ENCODE results near the gene CLEC9A. TPM values are rescaled to one million over a fixed set of nuclear protein-coding genes. Genes with fewer than 3 reads are reported as not detected.

The CLEC9A gene
- total RNA-seq, 4 donors from 2014 or later, result not detected

DNA sequence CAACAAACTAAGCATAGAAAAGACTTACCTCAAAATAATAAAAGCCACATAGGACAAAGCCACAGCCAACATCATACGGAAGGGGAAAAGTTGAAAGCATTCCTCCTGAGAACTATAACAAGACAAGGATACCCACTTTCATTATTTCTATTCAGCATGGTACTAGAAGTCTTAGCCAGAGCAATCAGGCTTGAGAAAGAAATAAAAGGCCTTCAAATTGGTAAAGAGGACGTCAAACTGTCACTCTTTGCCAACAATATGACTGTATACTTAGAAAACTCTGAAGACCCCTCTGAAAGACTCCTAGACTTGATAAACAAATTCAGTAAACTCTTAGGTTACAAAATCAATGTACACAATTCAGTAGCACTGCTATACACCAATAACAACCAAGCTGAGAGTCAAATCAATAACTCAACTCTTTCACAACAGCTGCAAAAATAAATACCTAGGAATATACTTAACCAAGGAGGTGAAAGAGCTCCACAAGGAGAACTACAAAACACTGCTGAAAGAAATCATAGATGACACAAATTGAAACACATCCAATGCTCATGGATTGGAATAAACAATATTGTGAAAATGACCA, 79.9 kb downstream of the CLEC9A start:
- TF ChIP-seq, protein P1, sequence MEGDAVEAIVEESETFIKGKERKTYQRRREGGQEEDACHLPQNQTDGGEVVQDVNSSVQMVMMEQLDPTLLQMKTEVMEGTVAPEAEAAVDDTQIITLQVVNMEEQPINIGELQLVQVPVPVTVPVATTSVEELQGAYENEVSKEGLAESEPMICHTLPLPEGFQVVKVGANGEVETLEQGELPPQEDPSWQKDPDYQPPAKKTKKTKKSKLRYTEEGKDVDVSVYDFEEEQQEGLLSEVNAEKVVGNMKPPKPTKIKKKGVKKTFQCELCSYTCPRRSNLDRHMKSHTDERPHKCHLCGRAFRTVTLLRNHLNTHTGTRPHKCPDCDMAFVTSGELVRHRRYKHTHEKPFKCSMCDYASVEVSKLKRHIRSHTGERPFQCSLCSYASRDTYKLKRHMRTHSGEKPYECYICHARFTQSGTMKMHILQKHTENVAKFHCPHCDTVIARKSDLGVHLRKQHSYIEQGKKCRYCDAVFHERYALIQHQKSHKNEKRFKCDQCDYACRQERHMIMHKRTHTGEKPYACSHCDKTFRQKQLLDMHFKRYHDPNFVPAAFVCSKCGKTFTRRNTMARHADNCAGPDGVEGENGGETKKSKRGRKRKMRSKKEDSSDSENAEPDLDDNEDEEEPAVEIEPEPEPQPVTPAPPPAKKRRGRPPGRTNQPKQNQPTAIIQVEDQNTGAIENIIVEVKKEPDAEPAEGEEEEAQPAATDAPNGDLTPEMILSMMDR (IDR thresholded peaks at IDR 0.05; ENCODE audit: low read depth), result no peak

DNA sequence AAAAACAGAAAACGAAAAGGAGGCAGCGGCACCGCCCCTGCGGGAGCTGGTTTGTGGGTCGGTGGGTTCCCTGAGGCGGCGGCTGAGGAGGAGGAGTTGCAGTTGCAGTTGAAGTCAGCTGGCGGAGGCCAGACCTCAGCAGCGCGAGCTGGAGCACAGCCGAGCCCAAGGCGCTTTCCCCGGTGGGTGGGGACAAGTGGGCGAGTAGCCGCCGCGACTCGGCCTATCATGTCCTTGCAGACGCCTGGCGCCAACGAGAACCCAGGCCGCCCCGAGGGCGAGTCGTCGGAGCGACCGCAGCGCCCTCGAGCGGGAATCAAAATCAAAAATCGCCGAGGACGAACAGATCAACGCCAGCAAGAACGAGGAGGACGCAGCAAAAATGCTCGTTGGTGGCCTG, 81.0 kb downstream of the CLEC9A start:
- TF ChIP-seq, protein P1 (IDR thresholded peaks at IDR 0.05; ENCODE audit: low read depth), result no peak

DNA sequence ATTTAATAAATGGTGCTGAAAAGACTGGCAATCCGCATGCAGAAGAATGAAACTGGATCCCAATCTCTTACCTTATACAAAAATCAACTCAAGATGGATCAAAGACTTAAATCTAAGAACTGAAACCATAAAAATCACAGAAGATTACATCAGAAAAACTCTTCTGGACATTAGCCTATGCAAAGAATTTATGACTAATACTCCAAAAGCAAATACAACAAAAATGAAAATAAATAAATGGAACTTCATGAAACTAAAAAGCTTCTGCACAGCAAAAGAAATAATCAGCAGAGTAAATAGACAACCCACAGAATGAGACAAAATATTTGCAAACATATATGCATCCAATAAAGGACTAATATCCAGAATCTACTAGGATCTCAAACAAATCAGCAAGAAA, 82.6 kb downstream of the CLEC9A start:
- TF ChIP-seq, protein P1 (IDR thresholded peaks at IDR 0.05; ENCODE audit: low read depth), result no peak

DNA sequence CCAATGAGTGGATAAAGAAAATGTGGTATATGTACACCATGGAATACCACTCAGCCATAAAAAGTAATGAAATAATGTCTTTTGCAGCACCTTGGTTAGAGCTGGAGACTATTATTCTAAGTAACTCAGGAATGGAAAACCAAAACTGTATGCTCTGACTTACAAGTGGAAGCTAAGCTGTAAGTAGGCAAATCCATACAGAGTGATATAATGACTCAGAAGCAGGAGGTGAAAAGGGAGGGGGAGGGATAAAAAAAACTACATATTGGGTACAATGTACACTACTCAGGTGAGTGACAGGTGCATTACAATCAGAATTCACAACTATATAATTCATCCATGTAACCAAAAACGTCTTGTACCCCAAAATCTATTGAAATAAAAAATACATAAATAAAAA, 83.4 kb downstream of the CLEC9A start:
- TF ChIP-seq, protein P1 (IDR thresholded peaks at IDR 0.05; ENCODE audit: low read depth), result no peak

DNA sequence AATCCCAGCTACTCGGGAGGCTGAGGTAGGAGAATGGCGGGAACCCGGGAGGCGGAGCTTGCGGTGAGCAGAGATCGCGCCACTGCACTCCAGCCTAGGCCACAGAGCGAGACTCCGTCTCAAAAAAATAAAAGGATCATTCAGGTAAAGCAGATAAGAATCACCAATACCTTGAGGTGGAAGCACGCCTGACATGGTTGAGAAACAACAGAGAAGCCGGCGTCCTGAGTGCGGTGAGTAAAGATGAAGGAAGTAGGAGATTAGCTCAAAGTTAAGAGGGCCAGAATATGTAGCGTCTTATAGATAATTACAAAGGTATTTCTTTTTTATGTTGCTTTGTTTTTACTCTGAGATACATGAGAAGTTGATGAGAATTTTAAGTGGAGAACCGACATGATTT, 84.8 kb downstream of the CLEC9A start:
- TF ChIP-seq, protein P1 (IDR thresholded peaks at IDR 0.05; ENCODE audit: low read depth), result no peak

Other genes starting within 250 kb of the CLEC9A start
- 1 to 10 TPM in 1 of 4 donors, under 1 TPM in 3; 0.44 to 3.4 (median 0.90) TPM for gene KLRF1, start 203.2 kb upstream of the CLEC9A start, total RNA-seq
- 10 to 100 TPM; 14.5 to 56.3 (median 49.4) TPM for gene CLEC2B, start 161.3 kb upstream of the CLEC9A start, total RNA-seq
- not detected for gene KLRF2, start 149.2 kb upstream of the CLEC9A start, total RNA-seq
- not detected for gene CLEC2A, start 98.3 kb upstream of the CLEC9A start, total RNA-seq
- 10 to 100 TPM in 2 of 4 donors, 1 to 10 TPM in 1, not detected in 1; 2.4 to 12.9 (median 12.2) TPM for gene CLEC12A, start 59.3 kb upstream of the CLEC9A start, total RNA-seq
- gene CLEC1B, start 31.6 kb upstream of the CLEC9A start, total RNA-seq, result not detected
- gene CLEC12B, start 20.1 kb upstream of the CLEC9A start, total RNA-seq, result 1 to 10 TPM in 1 of 4 donors, under 1 TPM in 1, not detected in 2; 0.51 to 9.8 TPM
- gene CLEC1A, start 68.3 kb downstream of the CLEC9A start, total RNA-seq, result 10 to 100 TPM in 2 of 4 donors, 1 to 10 TPM in 2; 2.9 to 10.7 (median 7.2) TPM
- gene CLEC7A, start 99.5 kb downstream of the CLEC9A start, total RNA-seq, result 10 to 100 TPM; 14.7 to 87.5 (median 23.0) TPM
- 1 to 10 TPM in 2 of 4 donors, under 1 TPM in 1, not detected in 1; 0.88 to 8.7 (median 3.3) TPM for gene OLR1, start 141.4 kb downstream of the CLEC9A start, total RNA-seq
- gene TMEM52B, start 148.3 kb downstream of the CLEC9A start, total RNA-seq, result under 1 TPM in 1 of 4 donors, not detected in 3; 0.85 TPM
- gene GABARAPL1, start 182.2 kb downstream of the CLEC9A start, total RNA-seq, result 100 to 1,000 TPM; 187 to 200 (median 190) TPM

Measured in subcutaneous adipose tissue (tissue), 4 donors.